ENCODE results near the gene SUPT6H. TPM values are rescaled to one million over a fixed set of nuclear protein-coding genes. Genes with fewer than 3 reads are reported as not detected.
"Not testable (repeated sequence)": the region's sequence is repeated elsewhere in the genome, so short reads cannot be mapped to it uniquely, and the experiment has no call there.

SUPT6H gene
- total RNA-seq, 2 experiments from 2014 or later, result 59.4 to 65.9 TPM

GRCh38 chr17:28722417-28723158 lies 60.6 kb downstream of the SUPT6H start:
- Mint-ChIP-seq H3K27ac (peak overlapping the region; percentile 98), H3K9me3 (no peaks in the 10 kb centered on the region), H3K36me3 (peaks cover 62% of the 10 kb centered on the region), H3K4me3 (peak overlapping the region; percentile 99), H3K27me3 (no peaks in the 10 kb centered on the region), H3K4me1 (ENCODE audit: low read depth) (peaks cover 54% of the 10 kb centered on the region)
- ChIA-PET POLR2A (interaction anchor here (1.9 to 7.1 kb wide), 2 partner anchors 11 to 24 kb away, joined by 13 to 202 read pairs; partner anchors contain the start of genes PROCA1 and TRAF4), CTCF (interaction anchor here (0.7 to 9.7 kb wide), 2 partner anchors 24 to 171 kb away, joined by 3 to 632 read pairs; partner anchors contain the start of gene TRAF4)
- intact Hi-C loops (cut with micrococcal nuclease), result no loop called here
- DNase-seq, result no peak

- ChIA-PET CTCF (interaction anchor here (9.7 kb wide), 1 partner anchor 23 kb away, joined by 632 read pairs; the partner anchor contains the start of gene TRAF4), POLR2A (interaction anchor here (7.1 kb wide), 1 partner anchor 23 kb away, joined by 202 read pairs; the partner anchor contains the start of gene TRAF4)
- intact Hi-C loops (cut with micrococcal nuclease), result no loop called here
- peak overlapping the region; percentile 91 for H3K27ac Mint-ChIP-seq
- peaks cover 62% of the 10 kb centered on the region for H3K36me3 Mint-ChIP-seq
- no peaks in the 10 kb centered on the region for H3K27me3 Mint-ChIP-seq
- peak overlapping the region; percentile 85 for H3K4me3 Mint-ChIP-seq
- no peaks in the 10 kb centered on the region for H3K9me3 Mint-ChIP-seq
- peaks cover 53% of the 10 kb centered on the region for H3K4me1 Mint-ChIP-seq (ENCODE audit: low read depth)
- no peak for DNase-seq
These were observed 61.3 kb downstream of the SUPT6H start for GRCh38 chr17:28723159-28723835.

- Mint-ChIP-seq H3K4me3 (peak overlapping the region; percentile 85), H3K4me1 (ENCODE audit: low read depth) (peaks cover 50% of the 10 kb centered on the region), H3K36me3 (peaks cover 62% of the 10 kb centered on the region), H3K27ac (peak overlapping the region; percentile 91)
- DNase-seq; H3K9me3 Mint-ChIP-seq; intact Hi-C loops (cut with micrococcal nuclease); H3K27me3 Mint-ChIP-seq: not testable (repeated sequence)
- ChIA-PET POLR2A (interaction anchor here (1.4 to 7.1 kb wide), 3 partner anchors 13 to 124 kb away, joined by 4 to 202 read pairs (median 15); partner anchors contain the start of genes PROCA1 and TRAF4), CTCF (interaction anchor here (6.0 to 9.7 kb wide), 2 partner anchors 23 to 40 kb away, joined by 92 to 632 read pairs; partner anchors contain the start of gene TRAF4)
These were observed 62.0 kb downstream of the SUPT6H start for GRCh38 chr17:28723836-28724499.

DNA sequence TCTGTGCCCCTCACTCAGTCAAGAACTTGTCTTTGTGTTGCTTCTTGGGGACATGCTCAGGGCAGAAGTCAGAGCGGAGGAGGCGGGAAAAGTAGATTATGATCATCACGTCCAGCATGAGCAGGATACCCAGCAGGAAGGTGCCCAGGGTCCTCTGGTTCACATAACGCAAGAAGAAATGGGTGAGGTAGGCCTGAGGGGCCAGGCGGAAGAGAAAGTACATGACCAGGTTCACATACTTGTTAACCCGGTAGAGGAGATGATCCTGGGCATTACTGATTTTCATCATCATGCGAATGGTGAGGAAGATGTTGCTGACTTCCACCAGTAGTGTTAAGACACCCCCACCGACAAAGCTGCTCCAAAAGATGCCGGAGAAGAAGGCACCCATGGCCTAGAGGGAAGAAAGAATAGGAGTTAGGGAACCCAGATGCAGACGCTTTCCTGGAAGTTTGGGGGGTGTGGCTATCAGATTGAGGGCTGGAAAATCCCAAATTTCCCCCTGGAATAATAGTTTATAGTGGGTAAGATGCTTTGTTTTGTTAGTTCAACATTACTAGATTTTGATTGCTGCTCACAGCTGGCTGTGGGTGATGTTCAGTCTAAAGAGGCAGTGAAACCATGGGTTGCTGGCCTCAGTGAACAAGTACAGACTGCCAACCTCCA lies 62.6 kb downstream of the SUPT6H start:
- Mint-ChIP-seq H3K9me3 (no peaks in the 10 kb centered on the region), H3K27ac (peak overlapping the region; percentile 91), H3K4me3 (peak overlapping the region; percentile 85), H3K27me3 (no peaks in the 10 kb centered on the region), H3K4me1 (ENCODE audit: low read depth) (peaks cover 50% of the 10 kb centered on the region), H3K36me3 (peaks cover 60% of the 10 kb centered on the region)
- ChIA-PET POLR2A (interaction anchor here (1.1 to 7.1 kb wide), 6 partner anchors 14 to 174 kb away, joined by 3 to 202 read pairs (median 6); partner anchors contain the start of genes BLTP2, FAM222B, PROCA1 and TRAF4), CTCF (interaction anchor here (1.2 to 9.7 kb wide), 4 partner anchors 22 to 226 kb away, joined by 3 to 632 read pairs (median 111); partner anchors contain the start of genes PHF12 and TRAF4)
- no peak for DNase-seq
- intact Hi-C loops (cut with micrococcal nuclease), result loop anchor here (5.0 kb wide), 3 partner anchors 77 to 413 kb away; partner anchors contain the start of gene BLTP2

GRCh38 chr17:28725166-28725659 lies 63.2 kb downstream of the SUPT6H start:
- DNase-seq, result peak; percentile 45
- Mint-ChIP-seq H3K4me1 (ENCODE audit: low read depth) (peaks cover 54% of the 10 kb centered on the region), H3K9me3 (no peaks in the 10 kb centered on the region), H3K27ac (peak overlapping the region; percentile 91), H3K36me3 (peaks cover 55% of the 10 kb centered on the region), H3K4me3 (peak overlapping the region; percentile 85), H3K27me3 (no peaks in the 10 kb centered on the region)
- ChIA-PET POLR2A (interaction anchor here (0.7 to 7.1 kb wide), 7 partner anchors 14 to 173 kb away, joined by 3 to 202 read pairs (median 4); partner anchors contain the start of genes BLTP2, FAM222B, PROCA1 and TRAF4), CTCF (interaction anchor here (1.2 to 9.7 kb wide), 5 partner anchors 21 to 226 kb away, joined by 3 to 632 read pairs (median 92); partner anchors contain the start of genes DHRS13, PHF12 and TRAF4)
- intact Hi-C loops (cut with micrococcal nuclease), result loop anchor here (5.0 kb wide), 3 partner anchors 78 to 412 kb away; partner anchors contain the start of gene BLTP2

DNA sequence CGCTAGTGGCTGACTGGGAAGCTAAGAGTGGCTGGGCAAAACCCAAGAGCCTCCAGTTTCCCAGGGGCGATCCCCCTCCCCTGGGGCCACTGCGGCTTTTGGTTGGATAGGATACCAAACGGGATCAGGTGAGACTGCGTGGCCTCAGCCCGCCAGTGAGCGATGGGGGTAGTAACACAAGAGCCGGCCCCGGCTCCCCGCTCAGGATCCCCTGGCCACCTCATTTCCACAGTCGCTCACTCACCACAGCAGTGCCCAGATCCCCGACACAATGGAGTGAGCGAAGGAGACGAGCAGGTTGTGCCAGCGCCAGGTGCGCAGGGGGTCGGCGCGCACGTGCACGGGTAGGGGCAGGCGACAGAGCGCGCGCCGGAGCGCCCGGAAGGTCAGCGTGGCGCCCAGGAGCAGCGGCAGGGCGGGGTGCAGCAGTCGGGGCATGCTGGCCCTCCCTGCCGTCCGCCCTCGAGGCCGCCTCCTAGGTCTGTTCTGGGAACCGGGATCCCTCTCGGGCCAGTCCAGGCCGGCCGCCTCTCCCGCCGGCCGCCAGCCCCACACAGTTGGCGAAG lies 63.7 kb downstream of the SUPT6H start:
- peak; percentile 73 for DNase-seq
- Mint-ChIP-seq H3K27me3 (no peaks in the 10 kb centered on the region), H3K4me3 (peak overlapping the region; percentile 85), H3K36me3 (peaks cover 50% of the 10 kb centered on the region), H3K4me1 (ENCODE audit: low read depth) (peaks cover 51% of the 10 kb centered on the region), H3K27ac (peak overlapping the region; percentile 91), H3K9me3 (no peaks in the 10 kb centered on the region)
- ChIA-PET POLR2A (interaction anchor here (0.7 to 7.1 kb wide), 9 partner anchors 15 to 224 kb away, joined by 3 to 202 read pairs (median 7); partner anchors contain the start of genes BLTP2, FAM222B, PROCA1 and TRAF4), CTCF (interaction anchor here (0.9 to 9.7 kb wide), 28 partner anchors 9 to 451 kb away, joined by 3 to 632 read pairs (median 10); partner anchors contain the start of genes BLTP2, DHRS13, FAM222B and FLOT2)
- intact Hi-C loops (cut with micrococcal nuclease), result loop anchor here (2.0 to 5.0 kb wide), 4 partner anchors 78 to 412 kb away; partner anchors contain the start of genes BLTP2 and FAM222B

DNA sequence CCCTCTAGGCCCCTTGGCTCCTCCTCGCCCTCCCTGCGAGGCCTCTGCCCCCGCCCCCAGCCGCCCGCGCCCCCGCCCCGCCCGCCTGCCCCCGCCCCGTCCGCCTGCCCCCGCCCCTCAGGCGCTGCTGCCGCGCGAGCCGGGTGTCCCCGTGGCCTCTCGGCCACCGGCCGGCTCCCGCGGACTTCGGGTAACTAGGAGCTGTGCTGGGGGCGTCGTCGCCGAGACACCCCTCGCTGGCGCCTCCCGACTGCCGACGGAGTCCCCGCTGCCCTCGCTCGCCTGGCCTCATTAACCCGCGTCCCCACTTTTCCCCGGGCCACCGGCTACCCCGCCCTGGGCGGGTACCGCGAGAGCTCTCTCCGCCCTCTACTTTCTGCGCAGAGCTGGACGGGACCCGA lies 64.2 kb downstream of the SUPT6H start, which contains the start of gene TLCD1:
Gene TLCD1 (minus strand): TSS at position 8 of the 401 bp plus-strand sequence. CDS start 136 bp downstream, outside the sequence.
- Mint-ChIP-seq H3K27ac (peak within 1 kb of the TSS; percentile 98), H3K9me3 (no peaks in the 10 kb centered on the region), H3K4me1 (ENCODE audit: low read depth) (peaks cover 50% of the 10 kb centered on the region), H3K36me3 (peaks cover 45% of the 10 kb centered on the region), H3K4me3 (peak within 1 kb of the TSS; percentile 93), H3K27me3 (no peaks in the 10 kb centered on the region)
- intact Hi-C loops (cut with micrococcal nuclease), result loop anchor here (2.0 to 5.0 kb wide), 4 partner anchors 79 to 411 kb away; partner anchors contain the start of genes BLTP2 and FAM222B
- DNase-seq, result peak; percentile 86
- CTCF ChIA-PET, result interaction anchor here (0.7 to 9.7 kb wide), 44 partner anchors 9 to 450 kb away, joined by 3 to 632 read pairs (median 6); partner anchors contain the start of genes BLTP2, DHRS13, FAM222B and FLOT2
- POLR2A ChIA-PET, result interaction anchor here (0.7 to 7.1 kb wide), 16 partner anchors 15 to 390 kb away, joined by 3 to 202 read pairs (median 5); partner anchors contain the start of genes DHRS13, FAM222B, PHF12 and TRAF4

DNA sequence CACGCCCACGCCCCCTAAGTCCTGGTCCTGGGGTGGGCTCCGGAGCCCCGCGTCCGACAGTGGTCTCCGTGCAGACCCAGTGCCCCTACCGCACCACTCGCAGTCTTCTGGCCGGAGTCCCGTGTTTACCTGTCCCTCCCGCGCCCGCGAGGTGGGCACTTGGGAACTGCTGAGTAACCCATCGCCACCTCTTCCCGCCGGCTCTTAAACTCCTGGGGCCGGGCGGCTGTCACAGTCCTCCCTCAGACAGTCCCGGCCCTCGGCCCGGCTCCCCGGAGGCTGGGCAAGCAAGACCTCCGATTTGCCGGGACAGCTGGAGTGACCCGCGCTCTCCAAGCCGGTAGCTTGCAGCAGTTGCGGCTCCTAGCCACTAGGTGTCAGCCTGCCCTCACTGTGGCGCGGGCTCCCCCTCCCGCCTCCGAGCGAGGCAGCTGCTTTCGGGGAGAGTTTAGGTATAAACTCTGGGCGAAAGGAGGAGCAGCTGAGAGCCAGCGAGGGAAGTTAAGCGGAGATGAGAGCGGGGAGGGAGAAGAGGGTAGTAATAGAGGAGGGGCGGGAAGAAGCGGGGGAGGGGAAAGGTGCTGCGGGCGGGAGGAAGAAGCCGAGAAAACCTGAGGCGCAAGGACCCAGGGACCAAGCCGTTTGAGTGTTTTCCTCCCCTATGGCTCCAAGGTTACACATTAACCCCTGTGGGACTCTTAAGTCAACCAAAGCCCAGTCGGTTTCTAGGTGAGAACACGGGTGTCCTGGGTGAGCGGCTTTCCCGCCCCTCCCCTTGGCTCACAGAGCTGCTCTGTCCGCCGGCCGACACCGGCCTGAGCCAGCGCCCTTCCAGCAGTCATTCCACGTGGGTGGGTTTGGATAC lies 64.9 kb downstream of the SUPT6H start:
- Mint-ChIP-seq H3K27me3 (no peaks in the 10 kb centered on the region), H3K27ac (peak overlapping the region; percentile 98), H3K4me3 (peak overlapping the region; percentile 93), H3K36me3 (peaks cover 39% of the 10 kb centered on the region), H3K9me3 (no peaks in the 10 kb centered on the region), H3K4me1 (ENCODE audit: low read depth) (peaks cover 46% of the 10 kb centered on the region)
- intact Hi-C loops (cut with micrococcal nuclease), result loop anchor here (1.0 to 5.0 kb wide), 8 partner anchors 23 to 410 kb away; partner anchors contain the start of genes BLTP2 and FAM222B
- CTCF ChIA-PET, result interaction anchor here (0.6 to 9.7 kb wide), 50 partner anchors 10 to 449 kb away, joined by 3 to 632 read pairs (median 4); partner anchors contain the start of genes BLTP2, DHRS13, FAM222B and FLOT2
- POLR2A ChIA-PET, result interaction anchor here (0.7 to 7.1 kb wide), 22 partner anchors 7 to 389 kb away, joined by 3 to 202 read pairs (median 5); partner anchors contain the start of genes DHRS13, FAM222B, PHF12 and RPL23A
- DNase-seq, result peak; percentile 96

All from activated CD4-positive, alpha-beta memory T cell treated with anti-CD3 and anti-CD28 coated beads for 36 hours (primary cell).